SK-N-SH (cell line): Measurements from ENCODE around the gene UBASH3B. TPM values are rescaled to one million over a fixed set of nuclear protein-coding genes. Genes with fewer than 3 reads are reported as not detected.

Experiments
- CTCF ChIA-PET: fragments of 300-600, 350-600 bp; formaldehyde crosslinking; extraction: SDS; loops from one replicate; lab custom pipeline; 2021; lab: Yijun Ruan, JAX
- POLR2A ChIA-PET: fragments of 350-600 bp; sonication (Branson Sonifier 250); formaldehyde crosslinking; extraction: SDS; loops from one replicate; lab custom pipeline; 2020; ENCODE audit warnings: antibody characterized with exemption, inconsistent platforms; lab: Yijun Ruan, JAX
- DNase-seq: peaks from one replicate; pipeline ENCODE4 v3.0.0; 2012
- H2AFZ ChIP-seq: fragments of 200-600 bp; sonication (generic); 2 replicates; pipeline ENCODE4 v1.8.1; 2016; ENCODE audit warnings: antibody characterized with exemption, mild to moderate bottlenecking, low read depth
- H3F3A ChIP-seq: fragments of 200-600 bp; sonication (generic); replicated peaks from 2 replicates; pipeline ENCODE3; 2016; ENCODE audit warnings: antibody characterized with exemption, mild to moderate bottlenecking; ENCODE audit not compliant: insufficient read depth
- H3K27ac ChIP-seq, 2 experiments: fragments of 200-500 bp in 1 of 2; fragments of 200-600 bp in 1 of 2; sonication (Bioruptor generic) in 1 of 2; sonication (generic), shearing (Covaris generic) in 1 of 2; 2 replicates each; pipeline versions ENCODE4 v1.5.1 to v1.6.1; 2014 to 2016; ENCODE audit warnings: low read depth in 2 of 2, inconsistent platforms in 1 of 2, low read length in 1 of 2, mild to moderate bottlenecking in 1 of 2, mixed read lengths in 1 of 2
- H3K27me3 ChIP-seq: fragments of 200-600 bp; sonication (generic), shearing (Covaris generic); 2 replicates; pipeline ENCODE4 v1.6.1; 2016; ENCODE audit warnings: mixed run types; ENCODE audit not compliant: insufficient read depth
- H3K36me3 ChIP-seq, 2 experiments: fragments of 200-500 bp in 1 of 2; fragments of 200-600 bp in 1 of 2; sonication (Bioruptor generic) in 1 of 2; sonication (generic) in 1 of 2; replicated peaks in 1 of 2; 2 replicates each; pipeline versions ENCODE3 to v1.5.1; 2014 to 2016; ENCODE audit warnings: low read length in 1 of 2, mild to moderate bottlenecking in 1 of 2; ENCODE audit not compliant: insufficient read depth in 2 of 2, control insufficient read depth in 1 of 2
- H3K4me1 ChIP-seq, 2 experiments: fragments of 200-500 bp in 1 of 2; fragments of 200-600 bp in 1 of 2; sonication (Bioruptor generic) in 1 of 2; sonication (generic), shearing (Covaris generic) in 1 of 2; 2 replicates each; pipeline versions ENCODE4 v1.5.1 to v1.6.1; 2014 to 2016; ENCODE audit warnings: low read depth in 1 of 2, low read length in 1 of 2, mixed run types in 1 of 2; ENCODE audit not compliant: insufficient read depth in 2 of 2, control insufficient read depth in 1 of 2
- H3K4me2 ChIP-seq: fragments of 200-600 bp; sonication (generic), shearing (Covaris generic); 2 replicates; pipeline ENCODE4 v1.6.1; 2017; ENCODE audit warnings: mixed run types
- H3K4me3 ChIP-seq, 2 experiments: fragments of 200-500 bp in 1 of 2; fragments of 200-600 bp in 1 of 2; sonication (Bioruptor generic) in 1 of 2; sonication (generic), shearing (Covaris generic) in 1 of 2; 2 replicates each; pipeline versions ENCODE4 v1.5.1 to v1.8.1; 2014 to 2016; ENCODE audit warnings: low read depth in 2 of 2, inconsistent platforms in 1 of 2, low read length in 1 of 2, mild to moderate bottlenecking in 1 of 2, mixed read lengths in 1 of 2, moderate library complexity in 1 of 2
- H3K79me2 ChIP-seq: fragments of 200-600 bp; sonication (generic); 2 replicates; pipeline ENCODE4 v1.8.1; 2017; ENCODE audit warnings: mild to moderate bottlenecking; ENCODE audit not compliant: insufficient read depth
- H3K9ac ChIP-seq: fragments of 200-600 bp; sonication (generic); 2 replicates; pipeline ENCODE4 v1.6.1; 2017; ENCODE audit warnings: mixed run types
- H3K9me2 ChIP-seq: fragments of 200-600 bp; sonication (generic); 2 replicates; pipeline ENCODE4 v1.6.1; 2017; ENCODE audit warnings: mixed run types
- H3K9me3 ChIP-seq: fragments of 200-600 bp; sonication (generic); 2 replicates; pipeline ENCODE4 v1.6.1; 2017; ENCODE audit warnings: mixed run types, mild to moderate bottlenecking, moderate library complexity
- H4K20me1 ChIP-seq: fragments of 200-600 bp; sonication (generic); 2 replicates; pipeline ENCODE4 v1.6.1; 2017; ENCODE audit warnings: mild to moderate bottlenecking, mixed run types; ENCODE audit not compliant: insufficient read depth
- EP300 ChIP-seq, 2 experiments: IDR thresholded peaks; 2 replicates each; pipeline versions ENCODE4 v1.4.0 to v1.6.1; 2012; ENCODE audit warnings: borderline replicate concordance in 1 of 2, low read depth in 1 of 2, low read length in 1 of 2
- EZH2phosphoT487 ChIP-seq: fragments of 200-600 bp; sonication (generic); IDR thresholded peaks from 2 replicates; pipeline ENCODE4 v1.6.1; 2017; ENCODE audit warnings: low read depth, mixed run types, mild to moderate bottlenecking, antibody characterized with exemption, moderate library complexity, borderline replicate concordance
- FOXJ3 ChIP-seq: sonication (generic); formaldehyde crosslinking; IDR thresholded peaks from 2 replicates; pipeline ENCODE4 v1.5.1; 2020; ENCODE audit warnings: mild to moderate bottlenecking, missing genetic modification reagents
- GABPA ChIP-seq: IDR thresholded peaks from 2 replicates; pipeline ENCODE4 v1.4.0; 2012; ENCODE audit warnings: low read depth, mild to moderate bottlenecking
- GATA2 ChIP-seq: sonication (generic); formaldehyde crosslinking; IDR thresholded peaks from 2 replicates; pipeline ENCODE4 v1.5.0; 2020; ENCODE audit warnings: mild to moderate bottlenecking, missing genetic modification reagents
- JUND ChIP-seq: IDR thresholded peaks from 2 replicates; pipeline ENCODE4 v1.4.0; 2012
- MEF2A ChIP-seq: IDR thresholded peaks from 2 replicates; pipeline ENCODE4 v1.4.0; 2012; ENCODE audit warnings: low read depth, borderline replicate concordance
- MXI1 ChIP-seq: IDR thresholded peaks from 2 replicates; pipeline ENCODE4 v1.6.1; 2012; ENCODE audit warnings: mild to moderate bottlenecking, low read depth, low read length, improper control_type of control experiment
- RFX5 ChIP-seq: IDR thresholded peaks from 2 replicates; pipeline ENCODE4 v1.6.1; 2012; ENCODE audit warnings: mild to moderate bottlenecking, improper control_type of control experiment, low read length
- RXRA ChIP-seq: IDR thresholded peaks from 2 replicates; pipeline ENCODE4 v1.4.0; 2012; ENCODE audit warnings: low read depth, mild to moderate bottlenecking, borderline replicate concordance
- SIN3A ChIP-seq: IDR thresholded peaks from 2 replicates; pipeline ENCODE4 v1.6.1; 2012; ENCODE audit warnings: low read depth, mild to moderate bottlenecking, low read length, moderate library complexity, borderline replicate concordance
- TAF1 ChIP-seq: IDR thresholded peaks from 2 replicates; pipeline ENCODE4 v1.6.1; 2012; ENCODE audit warnings: low read depth, mild to moderate bottlenecking, low read length, moderate library complexity, borderline replicate concordance
- TCF12 ChIP-seq: IDR thresholded peaks from 2 replicates; pipeline ENCODE4 v1.4.0; 2012
- WGBS: methylation state at CpG from one replicate; pipeline ENCODE4 v1.1.6; 2017; ENCODE audit warnings: low lambda C conversion rate; 5-methylcytosine and 5-hydroxymethylcytosine counted together
- polyA plus RNA-seq, 3 experiments: library from polyadenylated mRNA; depleted of rRNA; stranded (reverse); fragments of >200 nt; gene quantifications; 2 replicates each; pipeline ENCODE4 v1.2.3, GENCODE V29; 2012
- TF ChIP-seq, protein P1 (sequence below): IDR thresholded peaks from 2 replicates; pipeline ENCODE4; 2012
- TF ChIP-seq, protein P2 (sequence below): fragments of 150-350 bp; IDR thresholded peaks from 2 replicates; pipeline ENCODE4 v1.6.1; 2016; ENCODE audit warnings: mild to moderate bottlenecking, low read depth, low read length
- TF ChIP-seq, protein P3 (sequence below): IDR thresholded peaks from 2 replicates; pipeline ENCODE4 v1.4.0; 2012; ENCODE audit warnings: low read depth
- TF ChIP-seq, protein P4 (sequence below): fragments of 200-600 bp; sonication (generic); IDR thresholded peaks from 2 replicates; pipeline ENCODE4 v1.6.1; 2017; ENCODE audit warnings: antibody characterized with exemption, mild to moderate bottlenecking, moderate library complexity
- TF ChIP-seq, protein P5 (sequence below): IDR thresholded peaks from 2 replicates; pipeline ENCODE4 v1.4.0; 2012; ENCODE audit warnings: low read depth, borderline replicate concordance
- TF ChIP-seq, protein P6 (sequence below): IDR thresholded peaks from 2 replicates; pipeline ENCODE4 v1.6.1; 2012; ENCODE audit warnings: mild to moderate bottlenecking, low read depth, low read length, moderate library complexity

UBASH3B gene
- polyA plus RNA-seq, 1 of the 3 experiments (the other 2 are of a cell fraction), result 10.4 TPM

DNA sequence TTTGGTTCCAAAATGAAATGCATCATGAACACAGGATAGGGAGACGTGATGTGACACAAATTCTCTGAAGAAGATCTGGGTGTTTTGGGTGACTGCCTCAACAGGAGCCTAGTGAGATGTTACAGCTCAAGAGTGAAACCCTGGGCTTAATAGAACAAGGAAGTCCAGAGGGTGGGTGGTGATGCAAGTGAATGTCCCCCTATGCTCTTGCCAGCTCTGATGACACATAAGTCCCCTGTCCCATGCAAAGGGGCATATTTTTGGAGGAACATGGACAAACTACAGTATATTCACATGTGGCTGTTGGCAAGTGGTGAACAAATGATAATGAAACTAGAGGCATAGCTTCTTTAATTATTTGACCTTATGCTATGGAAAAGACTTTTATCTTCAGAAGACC lies 191.9 kb downstream of the UBASH3B start:
- no peak overlapping the region for H3K9ac ChIP-seq
- H3K4me3 ChIP-seq, result no peak overlapping the region
- H3K27me3 ChIP-seq, result no peaks in the 10 kb centered on the region; the same call in 1 of the 2 replicates
- ChIA-PET POLR2A (no interaction called here), CTCF (interaction anchor here (0.6 to 1.4 kb wide), 4 partner anchors 33 to 219 kb away, joined by 3 to 6 read pairs (median 4); no protein-coding TSS in a partner anchor)
- peaks cover 0 to 11% of the 10 kb centered on the region in 2 experiments; a peak in 1 of 4 replicates for H3K4me1 ChIP-seq
- no peaks in the 10 kb centered on the region for H4K20me1 ChIP-seq
- no peaks in the 10 kb centered on the region for H3K36me3 ChIP-seq
- H3K9me2 ChIP-seq, result no peaks in the 10 kb centered on the region
- DNase-seq, result no peak
- H3K9me3 ChIP-seq, result no peaks in the 10 kb centered on the region
- no peak overlapping the region for H3K4me2 ChIP-seq
- H2AFZ ChIP-seq, result no peak overlapping the region
- no peak for TF ChIP-seq SIN3A
- no peak for TF ChIP-seq EZH2phosphoT487
- TF ChIP-seq JUND, result no peak
- TF ChIP-seq, protein P1, sequence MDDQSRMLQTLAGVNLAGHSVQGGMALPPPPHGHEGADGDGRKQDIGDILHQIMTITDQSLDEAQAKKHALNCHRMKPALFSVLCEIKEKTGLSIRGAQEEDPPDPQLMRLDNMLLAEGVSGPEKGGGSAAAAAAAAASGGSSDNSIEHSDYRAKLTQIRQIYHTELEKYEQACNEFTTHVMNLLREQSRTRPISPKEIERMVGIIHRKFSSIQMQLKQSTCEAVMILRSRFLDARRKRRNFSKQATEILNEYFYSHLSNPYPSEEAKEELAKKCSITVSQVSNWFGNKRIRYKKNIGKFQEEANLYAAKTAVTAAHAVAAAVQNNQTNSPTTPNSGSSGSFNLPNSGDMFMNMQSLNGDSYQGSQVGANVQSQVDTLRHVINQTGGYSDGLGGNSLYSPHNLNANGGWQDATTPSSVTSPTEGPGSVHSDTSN, result no peak
- TF ChIP-seq TAF1, result no peak
- TF ChIP-seq MEF2A, result no peak
- TF ChIP-seq, protein P2, sequence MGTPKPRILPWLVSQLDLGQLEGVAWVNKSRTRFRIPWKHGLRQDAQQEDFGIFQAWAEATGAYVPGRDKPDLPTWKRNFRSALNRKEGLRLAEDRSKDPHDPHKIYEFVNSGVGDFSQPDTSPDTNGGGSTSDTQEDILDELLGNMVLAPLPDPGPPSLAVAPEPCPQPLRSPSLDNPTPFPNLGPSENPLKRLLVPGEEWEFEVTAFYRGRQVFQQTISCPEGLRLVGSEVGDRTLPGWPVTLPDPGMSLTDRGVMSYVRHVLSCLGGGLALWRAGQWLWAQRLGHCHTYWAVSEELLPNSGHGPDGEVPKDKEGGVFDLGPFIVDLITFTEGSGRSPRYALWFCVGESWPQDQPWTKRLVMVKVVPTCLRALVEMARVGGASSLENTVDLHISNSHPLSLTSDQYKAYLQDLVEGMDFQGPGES, result no peak
- H3F3A ChIP-seq, result no peaks in the 10 kb centered on the region
- no peak overlapping the region for H3K27ac ChIP-seq
- no peaks in the 10 kb centered on the region for H3K79me2 ChIP-seq
- 69% methylated on average over 1 of the region's 1 CpG for WGBS

DNA sequence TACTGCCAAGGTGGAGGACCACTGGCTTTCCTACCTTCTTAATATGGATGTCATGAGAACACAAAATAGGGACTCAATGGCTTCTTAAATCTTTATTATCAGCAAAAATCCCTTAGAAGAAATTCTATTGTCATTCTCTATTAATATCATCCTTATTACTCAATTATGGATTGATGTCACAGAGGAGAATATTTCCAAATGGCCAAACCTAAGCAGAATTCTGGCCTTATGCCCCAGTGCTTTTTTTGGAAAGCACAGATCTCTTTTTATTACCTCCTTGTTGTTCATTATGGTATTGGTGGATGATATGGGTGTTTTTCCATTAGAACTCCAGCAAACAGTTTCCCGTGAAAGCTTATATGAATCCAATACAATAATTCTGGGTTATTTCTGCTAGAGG lies 192.7 kb downstream of the UBASH3B start:
- peaks cover 0 to 11% of the 10 kb centered on the region in 2 experiments; a peak in 1 of 4 replicates for H3K4me1 ChIP-seq
- no peaks in the 10 kb centered on the region; the same call in 1 of the 2 replicates for H3K27me3 ChIP-seq
- DNase-seq, result no peak
- no peak overlapping the region for H3K9ac ChIP-seq
- no peaks in the 10 kb centered on the region for H3K9me3 ChIP-seq
- H3K4me2 ChIP-seq, result no peak overlapping the region
- ChIA-PET POLR2A (no interaction called here), CTCF (interaction anchor here (1.3 to 1.5 kb wide), 2 partner anchors 214 to 219 kb away, joined by 3 to 5 read pairs; no protein-coding TSS in a partner anchor)
- no peaks in the 10 kb centered on the region for H4K20me1 ChIP-seq
- H3K4me3 ChIP-seq, result no peak overlapping the region
- 100% methylated on average over 1 of the region's 1 CpG for WGBS
- no peaks in the 10 kb centered on the region for H3K79me2 ChIP-seq
- H3K27ac ChIP-seq, result no peak overlapping the region
- no peaks in the 10 kb centered on the region for H3K9me2 ChIP-seq
- no peaks in the 10 kb centered on the region for H3F3A ChIP-seq
- H3K36me3 ChIP-seq, result no peaks in the 10 kb centered on the region
- no peak overlapping the region for H2AFZ ChIP-seq
- no peak for TF ChIP-seq RFX5
- TF ChIP-seq RXRA, result no peak
- no peak for TF ChIP-seq SIN3A
- TF ChIP-seq, protein P3, sequence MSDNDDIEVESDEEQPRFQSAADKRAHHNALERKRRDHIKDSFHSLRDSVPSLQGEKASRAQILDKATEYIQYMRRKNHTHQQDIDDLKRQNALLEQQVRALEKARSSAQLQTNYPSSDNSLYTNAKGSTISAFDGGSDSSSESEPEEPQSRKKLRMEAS, result no peak
- no peak for TF ChIP-seq EP300 (IDR thresholded peaks at IDR 0.05; ENCODE audit: borderline replicate concordance in 1 of 2, low read depth in 1 of 2, low read length in 1 of 2)
- TF ChIP-seq, protein P4, sequence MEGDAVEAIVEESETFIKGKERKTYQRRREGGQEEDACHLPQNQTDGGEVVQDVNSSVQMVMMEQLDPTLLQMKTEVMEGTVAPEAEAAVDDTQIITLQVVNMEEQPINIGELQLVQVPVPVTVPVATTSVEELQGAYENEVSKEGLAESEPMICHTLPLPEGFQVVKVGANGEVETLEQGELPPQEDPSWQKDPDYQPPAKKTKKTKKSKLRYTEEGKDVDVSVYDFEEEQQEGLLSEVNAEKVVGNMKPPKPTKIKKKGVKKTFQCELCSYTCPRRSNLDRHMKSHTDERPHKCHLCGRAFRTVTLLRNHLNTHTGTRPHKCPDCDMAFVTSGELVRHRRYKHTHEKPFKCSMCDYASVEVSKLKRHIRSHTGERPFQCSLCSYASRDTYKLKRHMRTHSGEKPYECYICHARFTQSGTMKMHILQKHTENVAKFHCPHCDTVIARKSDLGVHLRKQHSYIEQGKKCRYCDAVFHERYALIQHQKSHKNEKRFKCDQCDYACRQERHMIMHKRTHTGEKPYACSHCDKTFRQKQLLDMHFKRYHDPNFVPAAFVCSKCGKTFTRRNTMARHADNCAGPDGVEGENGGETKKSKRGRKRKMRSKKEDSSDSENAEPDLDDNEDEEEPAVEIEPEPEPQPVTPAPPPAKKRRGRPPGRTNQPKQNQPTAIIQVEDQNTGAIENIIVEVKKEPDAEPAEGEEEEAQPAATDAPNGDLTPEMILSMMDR, result no peak
- no peak for TF ChIP-seq FOXJ3 (CRISPR knock-in tag)
- TF ChIP-seq MXI1, result no peak
- TF ChIP-seq TCF12, result no peak
- TF ChIP-seq TAF1, result no peak
- no peak for TF ChIP-seq GABPA
- no peak for TF ChIP-seq GATA2 (CRISPR knock-in tag)
- TF ChIP-seq JUND, result no peak
- TF ChIP-seq, protein P5, sequence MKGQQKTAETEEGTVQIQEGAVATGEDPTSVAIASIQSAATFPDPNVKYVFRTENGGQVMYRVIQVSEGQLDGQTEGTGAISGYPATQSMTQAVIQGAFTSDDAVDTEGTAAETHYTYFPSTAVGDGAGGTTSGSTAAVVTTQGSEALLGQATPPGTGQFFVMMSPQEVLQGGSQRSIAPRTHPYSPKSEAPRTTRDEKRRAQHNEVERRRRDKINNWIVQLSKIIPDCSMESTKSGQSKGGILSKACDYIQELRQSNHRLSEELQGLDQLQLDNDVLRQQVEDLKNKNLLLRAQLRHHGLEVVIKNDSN, result no peak
- TF ChIP-seq, protein P6, sequence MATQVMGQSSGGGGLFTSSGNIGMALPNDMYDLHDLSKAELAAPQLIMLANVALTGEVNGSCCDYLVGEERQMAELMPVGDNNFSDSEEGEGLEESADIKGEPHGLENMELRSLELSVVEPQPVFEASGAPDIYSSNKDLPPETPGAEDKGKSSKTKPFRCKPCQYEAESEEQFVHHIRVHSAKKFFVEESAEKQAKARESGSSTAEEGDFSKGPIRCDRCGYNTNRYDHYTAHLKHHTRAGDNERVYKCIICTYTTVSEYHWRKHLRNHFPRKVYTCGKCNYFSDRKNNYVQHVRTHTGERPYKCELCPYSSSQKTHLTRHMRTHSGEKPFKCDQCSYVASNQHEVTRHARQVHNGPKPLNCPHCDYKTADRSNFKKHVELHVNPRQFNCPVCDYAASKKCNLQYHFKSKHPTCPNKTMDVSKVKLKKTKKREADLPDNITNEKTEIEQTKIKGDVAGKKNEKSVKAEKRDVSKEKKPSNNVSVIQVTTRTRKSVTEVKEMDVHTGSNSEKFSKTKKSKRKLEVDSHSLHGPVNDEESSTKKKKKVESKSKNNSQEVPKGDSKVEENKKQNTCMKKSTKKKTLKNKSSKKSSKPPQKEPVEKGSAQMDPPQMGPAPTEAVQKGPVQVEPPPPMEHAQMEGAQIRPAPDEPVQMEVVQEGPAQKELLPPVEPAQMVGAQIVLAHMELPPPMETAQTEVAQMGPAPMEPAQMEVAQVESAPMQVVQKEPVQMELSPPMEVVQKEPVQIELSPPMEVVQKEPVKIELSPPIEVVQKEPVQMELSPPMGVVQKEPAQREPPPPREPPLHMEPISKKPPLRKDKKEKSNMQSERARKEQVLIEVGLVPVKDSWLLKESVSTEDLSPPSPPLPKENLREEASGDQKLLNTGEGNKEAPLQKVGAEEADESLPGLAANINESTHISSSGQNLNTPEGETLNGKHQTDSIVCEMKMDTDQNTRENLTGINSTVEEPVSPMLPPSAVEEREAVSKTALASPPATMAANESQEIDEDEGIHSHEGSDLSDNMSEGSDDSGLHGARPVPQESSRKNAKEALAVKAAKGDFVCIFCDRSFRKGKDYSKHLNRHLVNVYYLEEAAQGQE, result no peak
- no peak for TF ChIP-seq EZH2phosphoT487
